Measurements from ENCODE around the gene MN1. TPM values are rescaled to one million over a fixed set of nuclear protein-coding genes. Genes with fewer than 3 reads are reported as not detected.

Gene MN1
- total RNA-seq, 2 experiments from 2014 or later, result 0.12 TPM; not detected in 1

- Mint-ChIP-seq H3K9me3 (no peaks in the 10 kb centered on the region), H3K27me3 (ENCODE audit: low read depth) (no peaks in the 10 kb centered on the region), H3K4me3 (no peak overlapping the region), H3K27ac (no peak overlapping the region), H3K4me1 (ENCODE audit: low read depth) (no peaks in the 10 kb centered on the region), H3K36me3 (ENCODE audit: low read depth) (no peaks in the 10 kb centered on the region)
- no peak for DNase-seq
- intact Hi-C loops (cut with micrococcal nuclease), result no loop called here
- CTCF ChIA-PET, result no interaction called here
Measured at GRCh38 chr22:27795053-27795452, 6.5 kb downstream of the MN1 start.

- CTCF ChIA-PET, result no interaction called here
- no peaks in the 10 kb centered on the region for H3K9me3 Mint-ChIP-seq
- DNase-seq, result no peak
- no peaks in the 10 kb centered on the region for H3K4me1 Mint-ChIP-seq (ENCODE audit: low read depth)
- no peak overlapping the region for H3K27ac Mint-ChIP-seq
- H3K36me3 Mint-ChIP-seq (ENCODE audit: low read depth), result no peaks in the 10 kb centered on the region
- H3K27me3 Mint-ChIP-seq (ENCODE audit: low read depth), result no peaks in the 10 kb centered on the region
- no peak overlapping the region for H3K4me3 Mint-ChIP-seq
- intact Hi-C loops (cut with micrococcal nuclease), result no loop called here
Measured at GRCh38 chr22:27794226-27794625, 7.3 kb downstream of the MN1 start.

GRCh38 chr22:27793576-27793975 is 8.0 kb downstream of the MN1 start:
- Mint-ChIP-seq H3K4me3 (no peak overlapping the region), H3K9me3 (no peaks in the 10 kb centered on the region), H3K4me1 (ENCODE audit: low read depth) (no peaks in the 10 kb centered on the region), H3K36me3 (ENCODE audit: low read depth) (no peaks in the 10 kb centered on the region), H3K27me3 (ENCODE audit: low read depth) (no peaks in the 10 kb centered on the region), H3K27ac (no peak overlapping the region)
- intact Hi-C loops (cut with micrococcal nuclease), result no loop called here
- DNase-seq, result no peak
- CTCF ChIA-PET, result no interaction called here

- no peaks in the 10 kb centered on the region for H3K27me3 Mint-ChIP-seq (ENCODE audit: low read depth)
Measured at GRCh38 chr22:27792452-27793161, 8.9 kb downstream of the MN1 start.

GRCh38 chr22:27791859-27792241 is 9.7 kb downstream of the MN1 start:
- Mint-ChIP-seq H3K27ac (no peak overlapping the region), H3K4me1 (ENCODE audit: low read depth) (no peaks in the 10 kb centered on the region), H3K4me3 (no peak overlapping the region), H3K9me3 (no peaks in the 10 kb centered on the region), H3K36me3 (ENCODE audit: low read depth) (no peaks in the 10 kb centered on the region), H3K27me3 (ENCODE audit: low read depth) (no peaks in the 10 kb centered on the region)
- intact Hi-C loops (cut with micrococcal nuclease), result no loop called here
- no peak for DNase-seq
- CTCF ChIA-PET, result no interaction called here

More at GRCh38 chr22:27792452-27793161, 8.9 kb downstream of the MN1 start:
- Mint-ChIP-seq H3K27ac (no peak overlapping the region), H3K4me3 (no peak overlapping the region), H3K4me1 (ENCODE audit: low read depth) (no peaks in the 10 kb centered on the region), H3K36me3 (ENCODE audit: low read depth) (no peaks in the 10 kb centered on the region), H3K9me3 (no peaks in the 10 kb centered on the region)
- no peak for DNase-seq
- CTCF ChIA-PET, result no interaction called here
- intact Hi-C loops (cut with micrococcal nuclease), result no loop called here

GRCh38 chr22:27791159-27791858 is 10.2 kb downstream of the MN1 start:
- Mint-ChIP-seq H3K27ac (no peak overlapping the region), H3K4me1 (ENCODE audit: low read depth) (no peaks in the 10 kb centered on the region), H3K4me3 (no peak overlapping the region), H3K27me3 (ENCODE audit: low read depth) (no peaks in the 10 kb centered on the region), H3K36me3 (ENCODE audit: low read depth) (no peaks in the 10 kb centered on the region), H3K9me3 (no peaks in the 10 kb centered on the region)
- no peak for DNase-seq
- intact Hi-C loops (cut with micrococcal nuclease), result no loop called here
- CTCF ChIA-PET, result no interaction called here

- H3K27me3 Mint-ChIP-seq (ENCODE audit: low read depth), result no peaks in the 10 kb centered on the region
- CTCF ChIA-PET, result no interaction called here
- H3K36me3 Mint-ChIP-seq (ENCODE audit: low read depth), result no peaks in the 10 kb centered on the region
- no peaks in the 10 kb centered on the region for H3K4me1 Mint-ChIP-seq (ENCODE audit: low read depth)
- intact Hi-C loops (cut with micrococcal nuclease), result no loop called here
- DNase-seq, result no peak
- H3K4me3 Mint-ChIP-seq, result no peak overlapping the region
- no peaks in the 10 kb centered on the region for H3K9me3 Mint-ChIP-seq
- no peak overlapping the region for H3K27ac Mint-ChIP-seq
Measured at GRCh38 chr22:27790376-27791158, 11.0 kb downstream of the MN1 start.

GRCh38 chr22:27788500-27789288 is 12.9 kb downstream of the MN1 start:
- peaks cover 2% of the 10 kb centered on the region for H3K27me3 Mint-ChIP-seq (ENCODE audit: low read depth)
- no peaks in the 10 kb centered on the region for H3K4me1 Mint-ChIP-seq (ENCODE audit: low read depth)
- CTCF ChIA-PET, result no interaction called here
- no peaks in the 10 kb centered on the region for H3K36me3 Mint-ChIP-seq (ENCODE audit: low read depth)
- no peak overlapping the region for H3K27ac Mint-ChIP-seq
- no peak for DNase-seq
- no peaks in the 10 kb centered on the region for H3K9me3 Mint-ChIP-seq
- H3K4me3 Mint-ChIP-seq, result no peak overlapping the region
- intact Hi-C loops (cut with micrococcal nuclease), result no loop called here

- CTCF ChIA-PET, result no interaction called here
- H3K4me3 Mint-ChIP-seq, result no peak overlapping the region
- H3K9me3 Mint-ChIP-seq, result no peaks in the 10 kb centered on the region
- H3K27me3 Mint-ChIP-seq (ENCODE audit: low read depth), result peaks cover 2% of the 10 kb centered on the region
- no peaks in the 10 kb centered on the region for H3K4me1 Mint-ChIP-seq (ENCODE audit: low read depth)
- intact Hi-C loops (cut with micrococcal nuclease), result no loop called here
- no peak for DNase-seq
- no peaks in the 10 kb centered on the region for H3K36me3 Mint-ChIP-seq (ENCODE audit: low read depth)
- no peak overlapping the region for H3K27ac Mint-ChIP-seq
Measured at GRCh38 chr22:27786965-27787364, 14.6 kb downstream of the MN1 start.

- H3K4me1 Mint-ChIP-seq (ENCODE audit: low read depth), result no peaks in the 10 kb centered on the region
- no peak overlapping the region for H3K4me3 Mint-ChIP-seq
- peaks cover 2% of the 10 kb centered on the region for H3K27me3 Mint-ChIP-seq (ENCODE audit: low read depth)
- DNase-seq, result no peak
- H3K27ac Mint-ChIP-seq, result no peak overlapping the region
- intact Hi-C loops (cut with micrococcal nuclease), result no loop called here
- no peaks in the 10 kb centered on the region for H3K36me3 Mint-ChIP-seq (ENCODE audit: low read depth)
- no peaks in the 10 kb centered on the region for H3K9me3 Mint-ChIP-seq
- CTCF ChIA-PET, result no interaction called here
Measured at GRCh38 chr22:27786291-27786932, 15.1 kb downstream of the MN1 start.

GRCh38 chr22:27785831-27786230 is 15.7 kb downstream of the MN1 start:
- H3K4me1 Mint-ChIP-seq (ENCODE audit: low read depth), result no peaks in the 10 kb centered on the region
- CTCF ChIA-PET, result no interaction called here
- intact Hi-C loops (cut with micrococcal nuclease), result no loop called here
- H3K27me3 Mint-ChIP-seq (ENCODE audit: low read depth), result peaks cover 2% of the 10 kb centered on the region
- no peaks in the 10 kb centered on the region for H3K36me3 Mint-ChIP-seq (ENCODE audit: low read depth)
- H3K9me3 Mint-ChIP-seq, result no peaks in the 10 kb centered on the region
- DNase-seq, result no peak
- H3K27ac Mint-ChIP-seq, result no peak overlapping the region
- H3K4me3 Mint-ChIP-seq, result no peak overlapping the region

GRCh38 chr22:27784120-27784475 is 17.5 kb downstream of the MN1 start:
- DNase-seq, result no peak
- Mint-ChIP-seq H3K9me3 (no peaks in the 10 kb centered on the region), H3K36me3 (ENCODE audit: low read depth) (no peaks in the 10 kb centered on the region), H3K27me3 (ENCODE audit: low read depth) (peaks cover 2% of the 10 kb centered on the region), H3K4me3 (no peak overlapping the region), H3K27ac (no peak overlapping the region), H3K4me1 (ENCODE audit: low read depth) (no peaks in the 10 kb centered on the region)
- CTCF ChIA-PET, result no interaction called here
- intact Hi-C loops (cut with micrococcal nuclease), result no loop called here

All from activated naive CD4-positive, alpha-beta T cell treated with anti-CD3 and anti-CD28 coated beads for 36 hours (primary cell).